Upper lobe of left lung (tissue), 4 donors: ENCODE measurements around the gene PDZD8.

Source experiments
- POLR2A ChIP-seq, 4 donors: fragments of 450-650 bp; IDR thresholded peaks; one replicate each; pipeline ENCODE4 v1.5.1; 2016 to 2017; ENCODE audit warnings: antibody characterized with exemption in 4 of 4, mild to moderate bottlenecking in 2 of 4
- POLR2AphosphoS5 ChIP-seq, 2 donors: sonication (generic); formaldehyde crosslinking; IDR thresholded peaks; one replicate each; pipeline ENCODE4 v1.5.1; 2017; ENCODE audit warnings: antibody characterized with exemption in 2 of 2
- TF ChIP-seq, protein P1 (sequence below), 6 experiments: fragments of 450-650 bp in 4 of 6; fragments of 200-600 bp in 2 of 6; sonication (generic) in 2 of 6; IDR thresholded peaks; one replicate each; pipeline ENCODE4 v1.5.1; 2016 to 2019; ENCODE audit warnings: antibody characterized with exemption in 6 of 6

- TF ChIP-seq POLR2A (IDR thresholded peaks at IDR 0.05) (no peak), POLR2AphosphoS5 (IDR thresholded peaks at IDR 0.05) (no peak)
- TF ChIP-seq, protein P1, sequence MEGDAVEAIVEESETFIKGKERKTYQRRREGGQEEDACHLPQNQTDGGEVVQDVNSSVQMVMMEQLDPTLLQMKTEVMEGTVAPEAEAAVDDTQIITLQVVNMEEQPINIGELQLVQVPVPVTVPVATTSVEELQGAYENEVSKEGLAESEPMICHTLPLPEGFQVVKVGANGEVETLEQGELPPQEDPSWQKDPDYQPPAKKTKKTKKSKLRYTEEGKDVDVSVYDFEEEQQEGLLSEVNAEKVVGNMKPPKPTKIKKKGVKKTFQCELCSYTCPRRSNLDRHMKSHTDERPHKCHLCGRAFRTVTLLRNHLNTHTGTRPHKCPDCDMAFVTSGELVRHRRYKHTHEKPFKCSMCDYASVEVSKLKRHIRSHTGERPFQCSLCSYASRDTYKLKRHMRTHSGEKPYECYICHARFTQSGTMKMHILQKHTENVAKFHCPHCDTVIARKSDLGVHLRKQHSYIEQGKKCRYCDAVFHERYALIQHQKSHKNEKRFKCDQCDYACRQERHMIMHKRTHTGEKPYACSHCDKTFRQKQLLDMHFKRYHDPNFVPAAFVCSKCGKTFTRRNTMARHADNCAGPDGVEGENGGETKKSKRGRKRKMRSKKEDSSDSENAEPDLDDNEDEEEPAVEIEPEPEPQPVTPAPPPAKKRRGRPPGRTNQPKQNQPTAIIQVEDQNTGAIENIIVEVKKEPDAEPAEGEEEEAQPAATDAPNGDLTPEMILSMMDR (IDR thresholded peaks at IDR 0.05) = no peak
Measured at GRCh38 chr10:117298219-117298618, 77.0 kb downstream of the PDZD8 start.
